SK-N-SH treated with all-trans-retinoic acid at 6 μM for 48 hours (cell line): ENCODE data around the gene IGF1R.
"Not testable (repeated sequence)": the region's sequence is repeated elsewhere in the genome, so short reads cannot be mapped to it uniquely, and the experiment has no call there.

Experiments used
- ATAC-seq: fragments of 200-7000 bp; cut with Tn5 transposase; 3 replicates; pipeline ENCODE4 v1.9.1; 2020; ENCODE audit warnings: mild to moderate bottlenecking, moderate library complexity
- BACH2 ChIP-seq: fragments of 250-450 bp; sonication (Bioruptor Pico); IDR thresholded peaks from 2 replicates; pipeline ENCODE4 v1.9.0; 2021; ENCODE audit warnings: mild to moderate bottlenecking, borderline replicate concordance
- CSDC2 ChIP-seq: fragments of 250-450 bp; sonication (Bioruptor Pico); IDR thresholded peaks from 2 replicates; pipeline ENCODE4 v1.5.0; 2020; ENCODE audit warnings: mild to moderate bottlenecking, moderate library complexity
- ESRRG ChIP-seq: fragments of 250-450 bp; sonication (Bioruptor Pico); IDR thresholded peaks from 2 replicates; pipeline ENCODE4 v1.6.1; 2021; ENCODE audit warnings: mild to moderate bottlenecking
- GLIS3 ChIP-seq: fragments of 250-450 bp; sonication (Bioruptor Pico); IDR thresholded peaks from 2 replicates; pipeline ENCODE4 v1.5.0; 2020; ENCODE audit warnings: mild to moderate bottlenecking, moderate library complexity
- ISL1 ChIP-seq: fragments of 250-450 bp; sonication (Bioruptor Pico); IDR thresholded peaks from 2 replicates; pipeline ENCODE4 v2.1.2; 2022; ENCODE audit warnings: mild to moderate bottlenecking, moderate library complexity
- OSR1 ChIP-seq: fragments of 250-450 bp; sonication (Bioruptor Pico); IDR thresholded peaks from 2 replicates; pipeline ENCODE4 v1.8.0; 2022; ENCODE audit warnings: moderate library complexity, mild to moderate bottlenecking, inconsistent platforms
- PPARA ChIP-seq: fragments of 250-450 bp; sonication (Bioruptor Pico); IDR thresholded peaks from 2 replicates; pipeline ENCODE4 v1.5.0; 2020; ENCODE audit warnings: mild to moderate bottlenecking, borderline replicate concordance
- RARB ChIP-seq: fragments of 250-450 bp; sonication (Bioruptor Pico); IDR thresholded peaks from 2 replicates; pipeline ENCODE4 v1.8.0; 2021; ENCODE audit warnings: mild to moderate bottlenecking, moderate library complexity
- SNAI2 ChIP-seq: fragments of 250-450 bp; sonication (Bioruptor Pico); IDR thresholded peaks from 2 replicates; pipeline ENCODE4 v1.5.0; 2020; ENCODE audit warnings: mild to moderate bottlenecking, moderate library complexity
- TCF4 ChIP-seq: fragments of 250-450 bp; sonication (Bioruptor Pico); IDR thresholded peaks from 2 replicates; pipeline ENCODE4 v1.8.0; 2021; ENCODE audit warnings: mild to moderate bottlenecking, moderate library complexity, borderline replicate concordance
- TOX ChIP-seq: fragments of 250-450 bp; sonication (Bioruptor Pico); IDR thresholded peaks from 2 replicates; pipeline ENCODE4 v1.8.0; 2021; ENCODE audit warnings: mild to moderate bottlenecking, moderate library complexity, borderline replicate concordance
- ZC3H10 ChIP-seq: fragments of 250-450 bp; sonication (Bioruptor Pico); IDR thresholded peaks from 2 replicates; pipeline ENCODE4 v1.5.1; 2021; ENCODE audit warnings: mild to moderate bottlenecking, moderate library complexity
- ZFP3 ChIP-seq: fragments of 250-450 bp; sonication (Bioruptor Pico); IDR thresholded peaks from 2 replicates; pipeline ENCODE4 v1.5.0; 2020; ENCODE audit warnings: mild to moderate bottlenecking, moderate library complexity
- ZFP30 ChIP-seq: fragments of 450-650 bp; formaldehyde crosslinking; IDR thresholded peaks from 2 replicates; pipeline ENCODE4 v1.5.0; 2022; ENCODE audit warnings: mild to moderate bottlenecking, moderate library complexity
- ZNF565 ChIP-seq: fragments of 450-650 bp; formaldehyde crosslinking; conservative IDR thresholded peaks from 2 replicates; pipeline ENCODE4 v1.5.0; 2020; ENCODE audit warnings: low read depth, mild to moderate bottlenecking, moderate library complexity
- ZNF8 ChIP-seq: fragments of 450-650 bp; formaldehyde crosslinking; IDR thresholded peaks from 2 replicates; pipeline ENCODE4 v1.5.0; 2020; ENCODE audit warnings: mild to moderate bottlenecking, moderate library complexity
- TF ChIP-seq, protein P1 (sequence below): fragments of 250-450 bp; sonication (Bioruptor Pico); IDR thresholded peaks from 2 replicates; pipeline ENCODE4 v1.5.0; 2020; ENCODE audit warnings: mild to moderate bottlenecking, moderate library complexity
- TF ChIP-seq, protein P2 (sequence below): fragments of 250-450 bp; sonication (Bioruptor Pico); IDR thresholded peaks from 2 replicates; pipeline ENCODE4 v1.8.0; 2020; ENCODE audit warnings: mild to moderate bottlenecking, moderate library complexity, borderline replicate concordance

The IGF1R gene

DNA sequence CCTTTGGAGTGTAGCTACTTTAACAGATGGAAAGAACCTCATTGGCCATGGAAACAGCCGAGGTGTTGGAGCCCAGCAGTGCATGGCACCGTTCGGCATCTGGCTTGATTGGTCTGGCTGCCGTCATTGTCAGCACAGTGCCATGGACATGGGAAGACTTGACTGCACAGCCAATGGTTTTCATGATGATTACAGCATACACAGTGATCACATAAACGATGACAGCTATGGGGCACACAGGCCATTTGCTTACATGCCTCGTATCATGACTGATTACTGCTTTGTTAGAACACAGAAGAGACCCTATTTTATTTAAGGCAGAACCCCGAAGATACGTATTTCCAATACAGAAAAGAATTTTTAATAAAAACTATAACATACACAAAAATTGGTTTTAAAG, 315.1 kb downstream of the IGF1R start:
- TF ChIP-seq ISL1 (no peak), TOX (CRISPR knock-in tag) (no peak), ZNF8 (CRISPR knock-in tag) (no peak), ZNF565 (no peak), RARB (CRISPR knock-in tag) (no peak), SNAI2 (no peak), CSDC2 (CRISPR knock-in tag) (no peak), BACH2 (no peak)
- ATAC-seq: no peak

DNA sequence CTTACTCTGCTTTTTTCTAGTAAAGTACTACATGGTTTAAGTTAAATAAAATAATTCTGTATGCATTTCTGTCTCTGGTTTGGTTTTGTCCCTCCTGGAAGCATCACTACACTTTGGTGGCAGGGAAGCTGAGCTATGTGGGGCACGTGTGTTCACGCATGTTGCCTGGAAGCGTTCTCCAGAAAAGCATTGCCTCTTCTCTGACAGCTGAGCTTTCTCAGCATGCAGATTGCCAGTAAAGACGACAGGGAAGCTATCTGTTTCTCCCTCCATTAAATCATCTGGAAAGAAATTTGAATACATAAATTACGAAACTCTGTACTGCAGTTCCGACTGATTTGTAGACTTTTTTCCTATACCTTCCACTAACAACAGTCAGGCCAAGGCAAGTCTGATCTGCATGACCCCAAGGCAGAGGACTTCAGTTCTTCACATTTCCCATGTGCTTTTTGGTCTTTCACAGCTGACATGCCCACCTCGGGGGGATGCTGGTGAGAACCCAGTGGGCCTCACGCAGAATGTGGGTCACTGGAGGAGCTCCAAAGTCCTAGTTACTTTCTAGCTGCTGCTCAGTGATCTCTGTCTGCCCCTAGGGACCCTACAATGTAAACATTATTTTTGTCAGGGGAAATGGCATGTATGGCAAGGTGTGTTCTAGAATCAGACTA, 316.3 kb downstream of the IGF1R start:
- no peak for ATAC-seq
- no peak for TF ChIP-seq ZFP3 (CRISPR knock-in tag)
- TF ChIP-seq GLIS3: no peak

DNA sequence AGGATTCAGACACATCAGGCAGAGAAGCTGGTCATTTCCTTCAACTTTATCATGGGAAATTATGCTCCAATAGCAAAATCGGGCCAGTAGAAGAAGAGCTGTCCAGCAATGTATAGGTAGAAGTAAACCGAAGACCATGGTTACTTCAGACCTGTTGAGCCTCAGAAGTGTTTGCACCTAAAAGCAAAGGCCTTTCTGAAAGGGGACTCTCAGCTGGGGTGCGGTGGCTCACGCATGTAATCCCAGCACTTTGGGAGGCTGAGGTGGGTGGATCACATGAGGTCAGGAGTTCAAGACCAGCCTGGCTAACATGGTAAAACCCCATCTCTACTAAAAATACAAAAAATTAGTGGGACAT, 316.8 kb downstream of the IGF1R start:
- ATAC-seq: not testable (repeated sequence)

DNA sequence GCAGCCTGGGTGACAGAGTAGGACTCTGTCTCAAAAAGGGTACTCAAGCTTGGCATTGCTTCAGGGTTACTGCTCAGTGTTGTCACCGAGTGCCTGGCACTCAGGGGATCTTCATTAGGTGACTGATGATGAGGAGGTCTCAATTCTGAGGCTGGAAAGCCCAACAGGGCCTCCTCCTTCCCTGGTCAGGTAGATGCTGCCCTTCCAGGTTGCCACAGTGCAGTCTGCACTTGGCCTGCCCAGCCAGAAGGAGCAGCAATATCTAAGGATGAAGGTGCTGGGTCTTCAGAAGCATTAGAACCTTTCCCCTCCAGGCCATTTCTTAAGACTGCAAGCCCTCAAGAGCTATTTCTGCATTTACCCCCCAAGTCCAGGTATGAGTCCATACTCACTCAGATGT, 317.3 kb downstream of the IGF1R start:
- TF ChIP-seq TCF4 (CRISPR knock-in tag): no peak
- TF ChIP-seq ZNF8 (CRISPR knock-in tag): no peak
- TF ChIP-seq, protein P1, sequence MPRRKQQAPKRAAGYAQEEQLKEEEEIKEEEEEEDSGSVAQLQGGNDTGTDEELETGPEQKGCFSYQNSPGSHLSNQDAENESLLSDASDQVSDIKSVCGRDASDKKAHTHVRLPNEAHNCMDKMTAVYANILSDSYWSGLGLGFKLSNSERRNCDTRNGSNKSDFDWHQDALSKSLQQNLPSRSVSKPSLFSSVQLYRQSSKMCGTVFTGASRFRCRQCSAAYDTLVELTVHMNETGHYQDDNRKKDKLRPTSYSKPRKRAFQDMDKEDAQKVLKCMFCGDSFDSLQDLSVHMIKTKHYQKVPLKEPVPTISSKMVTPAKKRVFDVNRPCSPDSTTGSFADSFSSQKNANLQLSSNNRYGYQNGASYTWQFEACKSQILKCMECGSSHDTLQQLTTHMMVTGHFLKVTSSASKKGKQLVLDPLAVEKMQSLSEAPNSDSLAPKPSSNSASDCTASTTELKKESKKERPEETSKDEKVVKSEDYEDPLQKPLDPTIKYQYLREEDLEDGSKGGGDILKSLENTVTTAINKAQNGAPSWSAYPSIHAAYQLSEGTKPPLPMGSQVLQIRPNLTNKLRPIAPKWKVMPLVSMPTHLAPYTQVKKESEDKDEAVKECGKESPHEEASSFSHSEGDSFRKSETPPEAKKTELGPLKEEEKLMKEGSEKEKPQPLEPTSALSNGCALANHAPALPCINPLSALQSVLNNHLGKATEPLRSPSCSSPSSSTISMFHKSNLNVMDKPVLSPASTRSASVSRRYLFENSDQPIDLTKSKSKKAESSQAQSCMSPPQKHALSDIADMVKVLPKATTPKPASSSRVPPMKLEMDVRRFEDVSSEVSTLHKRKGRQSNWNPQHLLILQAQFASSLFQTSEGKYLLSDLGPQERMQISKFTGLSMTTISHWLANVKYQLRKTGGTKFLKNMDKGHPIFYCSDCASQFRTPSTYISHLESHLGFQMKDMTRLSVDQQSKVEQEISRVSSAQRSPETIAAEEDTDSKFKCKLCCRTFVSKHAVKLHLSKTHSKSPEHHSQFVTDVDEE (CRISPR knock-in tag): no peak
- TF ChIP-seq ISL1: no peak
- TF ChIP-seq RARB (CRISPR knock-in tag): no peak
- TF ChIP-seq BACH2: no peak
- no peak for TF ChIP-seq ZC3H10 (CRISPR knock-in tag)
- no peak for TF ChIP-seq PPARA (CRISPR knock-in tag)
- no peak for TF ChIP-seq ZFP30 (CRISPR knock-in tag)
- TF ChIP-seq, protein P2, sequence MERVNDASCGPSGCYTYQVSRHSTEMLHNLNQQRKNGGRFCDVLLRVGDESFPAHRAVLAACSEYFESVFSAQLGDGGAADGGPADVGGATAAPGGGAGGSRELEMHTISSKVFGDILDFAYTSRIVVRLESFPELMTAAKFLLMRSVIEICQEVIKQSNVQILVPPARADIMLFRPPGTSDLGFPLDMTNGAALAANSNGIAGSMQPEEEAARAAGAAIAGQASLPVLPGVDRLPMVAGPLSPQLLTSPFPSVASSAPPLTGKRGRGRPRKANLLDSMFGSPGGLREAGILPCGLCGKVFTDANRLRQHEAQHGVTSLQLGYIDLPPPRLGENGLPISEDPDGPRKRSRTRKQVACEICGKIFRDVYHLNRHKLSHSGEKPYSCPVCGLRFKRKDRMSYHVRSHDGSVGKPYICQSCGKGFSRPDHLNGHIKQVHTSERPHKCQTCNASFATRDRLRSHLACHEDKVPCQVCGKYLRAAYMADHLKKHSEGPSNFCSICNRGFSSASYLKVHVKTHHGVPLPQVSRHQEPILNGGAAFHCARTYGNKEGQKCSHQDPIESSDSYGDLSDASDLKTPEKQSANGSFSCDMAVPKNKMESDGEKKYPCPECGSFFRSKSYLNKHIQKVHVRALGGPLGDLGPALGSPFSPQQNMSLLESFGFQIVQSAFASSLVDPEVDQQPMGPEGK (CRISPR knock-in tag): no peak
- ATAC-seq: peak; percentile 19

DNA sequence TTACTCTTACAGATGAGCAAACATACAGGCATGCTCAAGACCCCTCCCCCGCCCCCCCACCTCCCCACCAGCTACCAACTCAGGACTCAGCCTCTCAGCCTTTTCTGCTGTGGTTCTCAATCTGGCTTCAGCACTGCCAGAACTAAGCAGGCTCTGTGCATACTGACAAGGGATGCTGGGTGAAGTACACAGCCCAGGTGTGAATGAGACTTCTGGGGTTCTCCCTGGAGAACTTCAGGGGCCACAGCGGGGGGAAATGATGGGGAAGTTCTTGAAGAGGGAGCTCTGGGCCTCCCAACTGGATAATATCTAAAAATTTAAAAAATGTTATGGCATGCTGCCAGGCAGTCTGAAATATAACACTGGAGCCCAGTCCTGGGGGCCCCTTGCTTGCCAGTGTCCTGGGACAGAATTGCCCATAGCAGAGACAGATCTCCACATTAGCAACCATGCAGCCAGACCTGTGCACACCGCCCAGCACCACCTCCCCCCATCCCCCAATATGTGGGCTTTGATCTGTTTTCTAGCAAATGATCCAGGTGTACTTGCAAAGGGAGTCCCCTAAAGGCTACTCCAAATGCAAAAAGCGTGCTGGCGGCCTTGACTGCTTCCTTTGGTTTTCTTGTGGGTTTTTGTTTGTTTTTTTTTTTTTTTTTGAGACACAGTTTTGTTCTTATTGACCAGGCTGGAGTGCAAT, 317.9 kb downstream of the IGF1R start:
- peak; percentile 72 for ATAC-seq
- no peak for TF ChIP-seq SNAI2
- no peak for TF ChIP-seq ZNF8 (CRISPR knock-in tag)
- TF ChIP-seq ZFP30 (CRISPR knock-in tag): no peak
- TF ChIP-seq ESRRG (CRISPR knock-in tag): no peak
- TF ChIP-seq, protein P1 (CRISPR knock-in tag): no peak
- no peak for TF ChIP-seq ZNF565
- TF ChIP-seq OSR1 (CRISPR knock-in tag): no peak
- TF ChIP-seq ZC3H10 (CRISPR knock-in tag): no peak
